NCI-H345 (cell line): Measurements from ENCODE around the gene CACNA2D1.

Experiments used
- DNase-seq: peaks from one replicate; lab custom pipeline; 2025; lab: John Stamatoyannopoulos, UW

Gene CACNA2D1

DNA sequence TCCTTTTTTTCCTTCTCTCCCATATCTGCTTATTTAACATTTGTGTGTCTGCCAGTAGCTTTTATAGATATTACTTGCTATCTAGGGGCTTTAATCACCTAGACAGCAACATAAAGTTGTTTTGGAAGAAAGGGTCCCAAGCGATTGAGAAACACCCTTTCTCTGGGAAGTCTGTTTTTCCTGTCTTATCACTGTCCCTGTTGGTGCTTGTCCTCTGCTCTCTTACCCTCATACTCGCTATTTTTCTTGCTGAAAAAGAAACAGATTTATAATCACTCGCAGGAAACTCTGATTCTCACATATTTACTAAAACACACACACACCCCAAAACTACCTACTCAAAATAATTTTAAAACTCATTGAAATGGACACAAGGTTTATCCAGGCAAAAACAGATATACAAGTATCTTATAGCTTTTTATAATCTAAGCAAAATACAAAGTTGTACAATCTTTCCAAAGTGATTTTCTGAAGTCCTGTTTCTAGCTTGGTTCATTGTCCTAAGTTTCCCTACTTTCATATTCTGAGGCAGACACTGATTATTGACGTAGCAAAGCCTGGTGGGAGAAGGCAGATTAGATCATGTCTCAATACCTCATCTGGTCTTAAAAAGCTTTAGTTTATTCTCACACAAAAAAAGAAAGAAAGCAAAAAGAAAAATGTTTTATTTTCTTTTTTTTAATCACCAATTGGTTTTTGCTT is 157.3 kb downstream of the CACNA2D1 start:
- no peak for DNase-seq

DNA sequence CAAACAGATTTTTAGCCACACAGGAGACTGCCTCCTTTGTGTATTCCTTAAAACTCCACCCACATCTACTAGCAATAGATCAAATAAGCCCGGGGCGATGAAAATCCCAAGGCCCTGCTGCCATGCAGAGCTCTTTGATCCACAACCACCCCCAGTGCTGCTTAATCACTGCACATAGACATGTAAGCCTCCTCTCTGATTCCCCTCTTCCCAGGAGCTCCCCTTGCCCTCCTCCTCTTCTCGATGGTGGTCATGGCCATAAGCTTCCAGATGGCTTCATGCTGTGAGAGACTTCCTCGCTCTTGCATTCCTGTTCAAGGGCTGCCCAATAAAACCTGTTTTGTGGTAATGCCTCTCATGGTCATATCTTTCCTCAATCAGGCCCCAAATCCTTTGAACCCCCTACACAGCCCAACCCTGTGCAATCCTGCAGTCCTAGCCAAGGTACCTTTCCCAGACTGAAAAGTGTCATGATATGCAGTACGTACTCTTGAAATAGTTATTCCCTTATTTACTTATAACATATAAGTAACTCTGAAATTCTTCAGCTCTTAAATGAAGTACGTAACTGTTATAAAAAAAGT is 158.5 kb downstream of the CACNA2D1 start:
- DNase-seq, result no peak

GRCh38 chr7:82275342-82275741 is 168.2 kb downstream of the CACNA2D1 start:
- peak; percentile 73 for DNase-seq

GRCh38 chr7:82274681-82275080 is 168.9 kb downstream of the CACNA2D1 start:
- no peak for DNase-seq

GRCh38 chr7:82273886-82274285 is 169.7 kb downstream of the CACNA2D1 start:
- DNase-seq, result no peak

DNA sequence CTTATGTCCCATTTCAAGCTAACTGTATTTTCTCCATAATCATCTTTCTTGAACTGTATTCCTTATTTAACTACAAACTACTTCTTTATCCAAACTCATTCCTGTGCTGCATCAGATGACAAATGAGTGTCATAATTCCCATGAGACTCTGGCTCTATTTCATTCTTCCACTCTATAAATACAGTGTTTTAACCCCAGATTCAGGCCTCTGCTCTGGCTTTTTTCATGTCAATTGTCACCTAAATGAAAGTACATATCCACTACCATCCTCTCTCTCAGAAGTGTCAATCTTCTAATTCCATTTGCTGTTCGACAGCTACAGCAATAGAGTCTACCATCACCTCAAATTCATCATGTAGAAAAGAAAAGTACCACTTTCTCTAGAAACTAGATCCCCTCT is 172.7 kb downstream of the CACNA2D1 start:
- DNase-seq, result no peak

DNA sequence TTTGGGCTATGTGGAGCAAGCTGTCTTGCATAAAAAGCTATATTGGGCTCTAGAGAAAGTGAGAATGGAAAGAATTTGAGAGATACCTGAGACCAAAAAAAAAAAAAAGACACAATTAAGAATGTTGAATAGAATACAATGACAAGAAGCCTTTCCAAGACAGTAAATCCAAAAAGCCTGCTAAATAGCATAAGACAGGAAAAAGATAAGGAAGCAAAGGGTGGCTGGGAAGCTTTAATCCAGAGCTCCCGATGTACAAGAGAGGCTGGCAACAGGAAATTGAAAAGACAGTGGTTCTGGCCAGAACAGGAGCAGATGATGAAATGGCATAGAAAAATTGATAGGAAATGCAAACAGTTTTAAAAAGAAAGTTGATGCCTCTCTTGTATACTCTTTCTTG is 174.9 kb downstream of the CACNA2D1 start:
- no peak for DNase-seq

DNA sequence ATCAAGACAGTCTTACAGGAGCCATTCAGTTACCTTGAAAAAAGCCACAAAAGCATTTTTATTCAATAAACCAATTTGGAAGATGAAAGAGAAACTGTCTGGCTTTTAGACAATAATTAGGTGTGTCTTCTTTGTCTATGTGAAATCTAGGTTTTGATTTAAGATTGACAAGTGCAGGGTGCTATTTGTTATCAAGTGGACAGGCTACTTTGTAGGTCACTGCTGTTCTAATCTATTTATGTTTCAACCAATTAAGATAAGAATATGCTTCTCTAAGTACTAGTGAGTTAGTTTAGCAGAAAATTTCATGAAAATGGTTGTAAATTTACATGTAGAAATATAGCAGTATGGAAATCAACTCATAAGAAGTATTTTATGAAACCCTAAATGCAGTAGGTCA is 177.5 kb downstream of the CACNA2D1 start:
- no peak for DNase-seq

GRCh38 chr7:82264783-82265305 is 178.7 kb downstream of the CACNA2D1 start:
- peak; percentile 43 for DNase-seq

- peak; percentile 41 for DNase-seq
Measured at GRCh38 chr7:82263920-82264782, 179.4 kb downstream of the CACNA2D1 start.

DNA sequence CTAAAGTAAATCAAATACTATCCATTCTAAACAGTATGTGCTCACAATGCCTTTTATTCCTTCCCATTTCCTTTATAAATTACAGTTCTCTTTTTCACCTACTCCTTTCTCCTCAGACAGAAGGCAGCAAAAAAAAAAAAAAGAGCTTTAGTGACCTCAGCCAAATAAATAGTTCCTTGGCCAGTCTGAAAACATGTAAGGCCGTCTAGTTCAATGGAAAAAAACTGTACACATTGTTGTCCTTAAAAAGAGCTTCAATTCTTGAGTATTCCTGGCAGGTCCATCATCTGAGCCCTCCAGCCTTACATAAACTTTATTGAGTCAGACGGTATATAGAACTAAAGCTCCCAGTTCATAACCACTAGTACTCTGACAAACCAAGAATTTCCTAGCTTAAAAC is 185.4 kb downstream of the CACNA2D1 start:
- no peak for DNase-seq

DNA sequence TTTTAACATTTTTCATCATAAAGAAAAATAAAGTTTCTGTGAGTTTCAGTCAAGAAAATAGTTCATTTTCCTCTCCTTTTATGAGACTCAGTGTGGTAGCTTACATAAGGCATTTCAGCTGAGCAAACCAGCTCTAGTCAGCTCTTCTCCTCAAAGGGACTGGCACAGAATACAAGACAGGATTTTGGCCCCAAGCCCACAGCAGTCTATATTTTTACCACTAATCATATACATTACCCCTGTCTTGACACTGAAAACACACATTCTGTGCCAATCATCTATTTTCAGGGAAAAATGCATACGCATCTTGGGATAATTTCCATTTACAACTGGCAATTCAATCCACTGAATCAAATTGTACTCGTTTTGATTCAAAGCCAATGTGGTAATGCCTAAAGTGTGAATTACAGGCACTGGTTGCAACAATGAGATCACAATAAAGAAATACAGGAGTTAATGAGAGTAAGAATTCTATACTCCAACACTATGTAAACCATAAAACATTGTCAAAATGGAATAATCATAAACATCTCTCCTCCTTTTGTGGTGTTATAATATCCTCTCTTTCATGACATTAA is 186.4 kb downstream of the CACNA2D1 start:
- DNase-seq, result peak; percentile 7

DNA sequence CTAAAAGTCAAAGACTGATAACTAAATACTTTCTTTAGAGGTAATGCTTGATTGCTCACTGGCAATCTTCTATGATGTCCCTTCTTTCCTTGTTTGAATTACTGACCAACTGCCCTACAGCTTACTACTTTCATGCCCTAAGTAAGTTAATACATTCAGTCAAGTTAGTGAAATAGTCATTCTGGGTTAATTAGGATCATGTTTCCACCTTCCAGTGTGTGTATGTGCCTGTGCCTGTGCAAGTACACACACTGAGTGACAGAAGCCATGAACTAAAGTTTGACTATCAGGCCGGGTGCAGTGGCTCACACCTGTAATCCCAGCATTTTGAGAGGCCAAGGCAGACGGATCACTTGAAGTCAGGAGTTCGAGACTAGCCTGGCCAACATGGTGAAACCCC is 187.9 kb downstream of the CACNA2D1 start:
- no peak for DNase-seq

DNA sequence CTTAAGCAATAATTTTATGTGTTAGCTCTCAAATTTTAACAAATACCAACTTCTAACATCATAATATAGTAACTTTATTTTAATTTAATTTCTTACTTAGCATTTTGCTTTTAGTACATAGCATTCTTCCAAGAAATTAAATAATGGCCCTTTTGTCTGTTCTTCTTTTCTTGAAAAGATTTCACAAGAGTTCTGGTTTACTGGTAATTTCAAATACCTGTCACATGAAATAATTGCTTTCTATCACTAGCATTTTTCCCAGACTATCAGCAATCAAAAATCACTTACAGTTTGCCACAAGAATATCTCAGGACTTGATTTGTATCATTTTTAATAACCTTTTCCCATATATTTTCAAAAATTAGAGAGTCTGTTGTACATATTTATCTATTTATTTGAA is 193.0 kb downstream of the CACNA2D1 start:
- no peak for DNase-seq

DNA sequence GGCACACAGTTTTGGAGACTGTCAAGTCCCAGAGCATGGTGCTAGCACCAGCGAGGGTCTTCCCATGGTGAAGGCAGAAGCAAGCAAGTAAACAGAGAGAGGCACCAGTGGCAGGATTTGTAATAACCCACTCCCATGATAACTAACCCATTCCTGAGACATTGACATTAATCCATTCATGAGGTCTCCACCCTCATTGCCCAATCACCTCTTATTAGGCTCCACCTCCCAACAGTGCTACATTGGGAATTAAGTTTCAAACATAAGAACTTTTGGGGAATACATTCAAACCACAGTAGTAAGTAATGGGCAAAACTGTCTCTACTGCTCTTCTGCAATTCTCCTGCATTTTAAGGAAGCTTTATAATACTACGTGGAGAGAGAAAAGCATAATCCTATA is 193.6 kb downstream of the CACNA2D1 start:
- DNase-seq, result no peak

GRCh38 chr7:82247814-82248433 is 195.7 kb downstream of the CACNA2D1 start:
- no peak for DNase-seq

DNA sequence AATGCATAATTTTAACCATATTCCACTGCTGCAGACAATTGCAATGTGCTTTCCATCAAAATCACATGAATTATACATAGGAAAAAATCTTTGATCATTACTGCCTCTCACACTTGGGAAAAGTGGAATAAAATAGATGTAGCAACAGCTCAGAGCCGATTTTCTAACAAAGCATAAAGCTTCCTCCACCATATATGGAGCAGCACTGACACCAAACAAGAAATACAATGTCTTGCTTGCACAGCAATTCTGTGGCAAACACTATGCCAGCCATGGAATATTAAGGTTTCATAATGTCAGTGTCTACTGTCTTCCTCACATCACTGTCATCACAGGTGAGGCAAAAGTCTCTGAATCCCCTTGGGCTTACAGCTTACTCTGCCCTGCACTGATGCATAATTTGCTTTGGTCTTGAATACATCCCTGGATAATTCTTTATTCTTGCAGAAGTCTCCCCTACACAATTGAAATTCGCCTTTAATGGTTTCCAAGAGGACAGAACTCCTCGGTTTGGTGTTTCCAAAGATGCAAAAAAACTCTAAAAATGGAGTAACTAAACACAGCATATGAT is 198.5 kb downstream of the CACNA2D1 start:
- no peak for DNase-seq

DNA sequence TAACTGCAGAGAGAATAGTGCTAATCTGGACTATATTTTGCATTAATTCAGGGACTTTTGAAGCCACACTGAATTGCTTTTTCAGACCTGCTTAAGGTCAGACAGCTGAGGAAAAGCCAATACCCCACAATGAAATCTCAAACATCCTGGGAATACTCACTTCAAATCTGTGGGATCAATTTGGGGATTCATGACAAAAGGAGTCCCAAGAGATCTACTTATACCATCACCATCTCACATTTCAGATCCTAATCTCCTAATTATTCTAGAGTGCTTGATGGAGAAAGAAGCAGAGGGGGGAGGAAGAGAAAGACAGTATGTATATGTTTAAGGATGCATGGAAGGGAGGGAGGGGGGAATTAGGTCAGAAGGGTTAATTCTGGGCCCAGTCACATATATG is 202.2 kb downstream of the CACNA2D1 start:
- no peak for DNase-seq

DNA sequence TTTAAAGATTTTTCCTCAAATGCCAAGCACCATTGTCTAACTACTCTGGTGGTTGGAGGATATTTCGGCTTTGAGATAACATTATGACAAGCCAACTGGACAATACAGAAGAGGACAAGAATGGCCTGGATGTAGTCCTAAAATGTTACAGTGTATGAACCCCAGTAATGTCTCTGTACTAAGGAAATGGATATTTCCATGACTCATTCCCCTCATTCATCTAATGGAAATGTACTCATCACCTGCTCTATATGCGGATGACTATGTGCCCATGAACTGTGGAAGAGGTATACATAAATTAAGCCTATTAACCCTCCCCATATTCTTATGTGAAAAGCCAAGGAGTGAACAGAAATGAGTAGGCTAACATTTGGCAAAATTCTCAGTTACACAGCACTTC is 207.9 kb downstream of the CACNA2D1 start:
- DNase-seq, result no peak

- peak; percentile 61 for DNase-seq
Measured at GRCh38 chr7:82234457-82235049, 209.0 kb downstream of the CACNA2D1 start.
